ENCODE measurements around the gene SBF2. TPM values are rescaled to one million over a fixed set of nuclear protein-coding genes. Genes with fewer than 3 reads are reported as not detected.

The SBF2 gene
- total RNA-seq, 3 donors from 2014 or later: 74.8 to 91.9 (median 88.2) TPM

DNA sequence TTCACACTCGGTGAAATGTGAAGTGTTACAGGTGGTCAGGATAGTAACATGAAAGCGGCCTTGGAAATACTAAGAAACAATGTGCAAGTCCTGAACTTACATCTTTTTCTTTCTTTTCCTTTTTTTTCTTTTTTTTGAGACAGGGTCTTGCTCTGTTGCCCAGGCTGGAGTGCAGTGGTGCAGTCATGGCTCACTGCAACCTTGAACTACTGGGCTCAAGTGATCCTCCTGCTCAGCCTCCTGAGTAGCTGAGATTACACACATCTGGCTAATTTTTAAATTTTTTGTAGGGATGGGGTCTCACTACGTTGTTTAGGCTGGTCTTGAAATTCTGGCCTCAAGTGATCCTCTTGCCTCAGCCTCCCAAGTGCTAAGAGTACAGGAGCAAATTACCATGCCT, 377.5 kb downstream of the SBF2 start:
- intact Hi-C loops (cut with DNase I; ENCODE audit: low total_unique reads): no loop called here
- TF ChIP-seq, protein P1, sequence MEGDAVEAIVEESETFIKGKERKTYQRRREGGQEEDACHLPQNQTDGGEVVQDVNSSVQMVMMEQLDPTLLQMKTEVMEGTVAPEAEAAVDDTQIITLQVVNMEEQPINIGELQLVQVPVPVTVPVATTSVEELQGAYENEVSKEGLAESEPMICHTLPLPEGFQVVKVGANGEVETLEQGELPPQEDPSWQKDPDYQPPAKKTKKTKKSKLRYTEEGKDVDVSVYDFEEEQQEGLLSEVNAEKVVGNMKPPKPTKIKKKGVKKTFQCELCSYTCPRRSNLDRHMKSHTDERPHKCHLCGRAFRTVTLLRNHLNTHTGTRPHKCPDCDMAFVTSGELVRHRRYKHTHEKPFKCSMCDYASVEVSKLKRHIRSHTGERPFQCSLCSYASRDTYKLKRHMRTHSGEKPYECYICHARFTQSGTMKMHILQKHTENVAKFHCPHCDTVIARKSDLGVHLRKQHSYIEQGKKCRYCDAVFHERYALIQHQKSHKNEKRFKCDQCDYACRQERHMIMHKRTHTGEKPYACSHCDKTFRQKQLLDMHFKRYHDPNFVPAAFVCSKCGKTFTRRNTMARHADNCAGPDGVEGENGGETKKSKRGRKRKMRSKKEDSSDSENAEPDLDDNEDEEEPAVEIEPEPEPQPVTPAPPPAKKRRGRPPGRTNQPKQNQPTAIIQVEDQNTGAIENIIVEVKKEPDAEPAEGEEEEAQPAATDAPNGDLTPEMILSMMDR (IDR thresholded peaks at IDR 0.05): no peak
- TF ChIP-seq POLR2AphosphoS5 (IDR thresholded peaks at IDR 0.05) (no peak), POLR2A (IDR thresholded peaks at IDR 0.05) (no peak)
- H3K36me3 ChIP-seq: no peaks in the 10 kb centered on the region
- no peaks in the 10 kb centered on the region for H3K27me3 ChIP-seq
- no peak for DNase-seq (ENCODE audit: low spot score in 2 of 2)
- no peak overlapping the region for H3K27ac ChIP-seq
- H3K4me1 ChIP-seq: no peaks in the 10 kb centered on the region
- H3K9me3 ChIP-seq: no peaks in the 10 kb centered on the region
- H3K4me3 ChIP-seq: no peak overlapping the region

DNA sequence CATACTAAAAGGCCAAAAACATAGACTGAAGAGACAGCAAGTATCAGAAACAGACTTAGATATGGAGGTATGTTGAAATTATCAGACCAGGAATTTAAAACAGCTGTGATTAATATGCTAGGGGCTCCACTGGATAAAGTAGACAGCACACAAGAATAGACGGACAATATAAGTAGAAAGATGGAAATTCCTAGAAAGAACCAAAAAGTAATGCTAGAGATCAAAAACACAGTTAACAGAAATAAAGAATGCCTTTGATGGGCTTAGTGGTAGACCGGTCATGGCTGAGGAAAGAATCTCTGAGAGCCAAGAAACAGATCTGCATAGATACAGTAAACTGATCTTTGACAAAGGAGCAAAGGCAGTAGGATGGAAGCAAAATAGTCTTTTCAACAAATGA, 380.0 kb downstream of the SBF2 start:
- intact Hi-C loops (cut with DNase I; ENCODE audit: low total_unique reads): no loop called here
- H3K36me3 ChIP-seq: no peaks in the 10 kb centered on the region

DNA sequence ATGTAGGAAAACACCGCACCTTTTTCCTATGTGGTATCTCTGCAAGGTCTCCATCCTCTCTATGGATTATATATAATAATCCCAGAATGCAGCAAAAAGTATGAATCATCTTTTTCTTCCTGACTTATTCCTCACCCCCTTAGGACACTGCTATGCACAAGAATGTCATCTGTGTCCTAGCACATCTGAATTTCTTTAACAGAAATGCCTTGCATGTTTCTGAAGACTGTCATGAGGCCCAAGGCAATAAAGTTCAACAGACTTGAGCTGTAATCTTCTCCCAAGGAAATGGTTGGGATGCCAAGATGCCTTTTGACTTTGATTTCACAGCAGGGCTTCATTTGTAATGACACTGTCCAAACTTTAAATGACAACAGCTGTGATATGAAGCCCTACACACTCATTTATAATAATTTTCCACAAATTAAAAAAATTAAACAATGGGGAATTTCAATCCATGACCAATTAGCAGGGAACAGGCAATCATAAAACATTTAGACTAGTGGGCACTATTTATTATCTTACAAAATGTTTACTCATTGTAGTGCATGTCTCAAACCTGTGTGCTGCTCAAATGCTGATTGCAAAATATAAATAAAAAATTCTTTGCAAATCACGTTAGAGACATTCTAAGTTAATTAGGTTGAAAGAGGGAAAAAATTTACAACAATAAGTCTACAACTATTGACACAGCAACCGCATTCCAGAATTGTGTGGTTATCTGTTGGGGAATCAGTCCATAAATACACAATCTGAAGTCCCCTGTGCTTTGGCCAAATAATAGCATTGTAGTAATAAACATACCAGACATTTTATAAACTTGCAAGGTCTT, 387.8 kb downstream of the SBF2 start:
- no peaks in the 10 kb centered on the region for H3K36me3 ChIP-seq
- no peak overlapping the region for H3K4me3 ChIP-seq
- intact Hi-C loops (cut with DNase I; ENCODE audit: low total_unique reads): no loop called here
- peak overlapping the region; percentile 3 to 75 for H3K27ac ChIP-seq
- peak in 1 of 2 donors; percentile 23 for DNase-seq (ENCODE audit: low spot score in 2 of 2)
- no peaks in the 10 kb centered on the region for H3K27me3 ChIP-seq
- no peaks in the 10 kb centered on the region for H3K4me1 ChIP-seq
- H3K9me3 ChIP-seq: no peaks in the 10 kb centered on the region
- TF ChIP-seq POLR2AphosphoS5 (IDR thresholded peaks at IDR 0.05) (peak in 2 of 3 donors; percentile 19 to 43), POLR2A (IDR thresholded peaks at IDR 0.05) (no peak)
- TF ChIP-seq, protein P1 (IDR thresholded peaks at IDR 0.05): no peak

More for the DNA sequence above, 380.0 kb downstream of the SBF2 start:
- no peaks in the 10 kb centered on the region for H3K4me1 ChIP-seq
- H3K27me3 ChIP-seq: no peaks in the 10 kb centered on the region
- no peak overlapping the region for H3K4me3 ChIP-seq
- TF ChIP-seq POLR2A (IDR thresholded peaks at IDR 0.05) (no peak), POLR2AphosphoS5 (IDR thresholded peaks at IDR 0.05) (no peak)
- TF ChIP-seq, protein P1 (IDR thresholded peaks at IDR 0.05): no peak
- no peak for DNase-seq (ENCODE audit: low spot score in 2 of 2)
- no peaks in the 10 kb centered on the region for H3K9me3 ChIP-seq
- H3K27ac ChIP-seq: no peak overlapping the region

DNA sequence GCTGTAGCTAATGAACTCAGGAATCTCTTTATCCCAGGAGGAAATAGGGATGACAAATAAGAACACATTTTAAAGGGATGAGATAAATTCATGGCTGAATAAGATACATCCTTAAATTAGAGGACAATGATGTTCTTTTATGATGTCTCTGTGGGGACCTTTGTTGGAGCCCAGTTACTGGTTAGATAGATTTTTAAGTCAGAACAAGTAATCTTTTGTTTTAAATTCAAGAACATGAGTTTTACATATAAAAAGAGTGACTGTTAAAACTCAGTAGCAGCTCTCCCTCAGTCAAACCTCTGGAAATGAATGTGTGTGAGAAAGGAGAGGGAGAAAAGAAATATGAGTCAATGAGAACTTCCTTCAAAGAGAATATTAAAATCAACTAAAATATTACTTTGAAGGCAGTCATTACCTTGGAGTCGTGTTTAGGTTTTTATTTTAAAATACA, 388.5 kb downstream of the SBF2 start:
- H3K27ac ChIP-seq: peak overlapping the region; percentile 3 to 75
- intact Hi-C loops (cut with DNase I; ENCODE audit: low total_unique reads): no loop called here

DNA sequence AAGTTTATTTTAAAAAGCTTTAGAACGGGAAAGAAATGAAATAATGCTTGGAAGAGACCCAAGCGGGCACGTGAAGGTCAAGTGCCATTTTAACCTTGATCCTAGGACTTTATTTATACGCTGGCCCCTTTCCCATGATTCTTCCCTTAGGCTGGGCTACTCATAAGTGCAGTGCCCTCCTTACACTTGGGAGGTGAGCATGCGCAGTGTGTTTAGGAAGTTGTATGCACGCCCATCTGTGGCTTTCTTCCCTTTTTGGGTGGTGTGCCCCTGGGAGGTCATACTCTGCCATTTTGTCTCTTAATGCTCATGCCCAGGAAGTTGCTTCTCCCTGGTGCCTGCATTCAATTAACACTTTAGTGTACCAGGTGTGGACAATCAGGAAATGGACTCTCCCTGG, 390.4 kb downstream of the SBF2 start:
- no peak overlapping the region for H3K27ac ChIP-seq
- H3K4me1 ChIP-seq: no peaks in the 10 kb centered on the region
- H3K9me3 ChIP-seq: no peaks in the 10 kb centered on the region
- TF ChIP-seq POLR2AphosphoS5 (IDR thresholded peaks at IDR 0.05): no peak
- TF ChIP-seq, protein P1 (IDR thresholded peaks at IDR 0.05): no peak
- no peak for TF ChIP-seq POLR2A (IDR thresholded peaks at IDR 0.05)
- H3K27me3 ChIP-seq: no peaks in the 10 kb centered on the region
- intact Hi-C loops (cut with DNase I; ENCODE audit: low total_unique reads): no loop called here
- no peak for DNase-seq (ENCODE audit: low spot score in 2 of 2)
- H3K4me3 ChIP-seq: no peak overlapping the region
- no peaks in the 10 kb centered on the region for H3K36me3 ChIP-seq

More for the DNA sequence above, 388.5 kb downstream of the SBF2 start:
- Histone ChIP-seq H3K36me3 (no peaks in the 10 kb centered on the region), H3K9me3 (no peaks in the 10 kb centered on the region), H3K4me3 (no peak overlapping the region), H3K27me3 (no peaks in the 10 kb centered on the region), H3K4me1 (no peaks in the 10 kb centered on the region)
- TF ChIP-seq POLR2AphosphoS5 (IDR thresholded peaks at IDR 0.05) (no peak), POLR2A (IDR thresholded peaks at IDR 0.05) (no peak)
- TF ChIP-seq, protein P1 (IDR thresholded peaks at IDR 0.05): no peak
- DNase-seq (ENCODE audit: low spot score in 2 of 2): no peak
